Right hindlimb (tissue), 1 donor: ENCODE data around the gene FIGN.

Experiments used
- DNase-seq: peaks from one replicate; pipeline ENCODE4 v3.0.0-alpha.2; 2018

FIGN gene

DNA sequence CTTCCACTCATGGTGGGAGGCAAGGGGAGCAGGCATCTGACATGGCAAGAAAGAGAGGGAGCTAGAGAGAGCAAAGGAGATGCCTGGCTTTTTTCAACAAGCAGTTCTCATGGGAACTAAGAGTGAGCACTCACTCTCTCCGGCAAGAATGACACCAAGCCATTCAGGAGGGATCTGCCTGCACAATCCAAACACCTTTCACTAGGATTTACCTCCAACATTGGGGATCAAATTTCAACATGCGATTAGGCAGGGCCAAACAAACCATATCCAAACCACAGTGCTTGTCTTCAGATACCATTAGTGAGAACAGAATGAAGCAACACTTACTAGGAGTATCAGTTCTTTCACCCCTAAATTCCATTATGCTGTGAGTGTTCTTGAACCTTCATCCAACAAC lies 77.3 kb downstream of the FIGN start:
- no peak for DNase-seq

- no peak for DNase-seq
These were observed 78.5 kb downstream of the FIGN start for GRCh38 chr2:163657281-163657656.

DNA sequence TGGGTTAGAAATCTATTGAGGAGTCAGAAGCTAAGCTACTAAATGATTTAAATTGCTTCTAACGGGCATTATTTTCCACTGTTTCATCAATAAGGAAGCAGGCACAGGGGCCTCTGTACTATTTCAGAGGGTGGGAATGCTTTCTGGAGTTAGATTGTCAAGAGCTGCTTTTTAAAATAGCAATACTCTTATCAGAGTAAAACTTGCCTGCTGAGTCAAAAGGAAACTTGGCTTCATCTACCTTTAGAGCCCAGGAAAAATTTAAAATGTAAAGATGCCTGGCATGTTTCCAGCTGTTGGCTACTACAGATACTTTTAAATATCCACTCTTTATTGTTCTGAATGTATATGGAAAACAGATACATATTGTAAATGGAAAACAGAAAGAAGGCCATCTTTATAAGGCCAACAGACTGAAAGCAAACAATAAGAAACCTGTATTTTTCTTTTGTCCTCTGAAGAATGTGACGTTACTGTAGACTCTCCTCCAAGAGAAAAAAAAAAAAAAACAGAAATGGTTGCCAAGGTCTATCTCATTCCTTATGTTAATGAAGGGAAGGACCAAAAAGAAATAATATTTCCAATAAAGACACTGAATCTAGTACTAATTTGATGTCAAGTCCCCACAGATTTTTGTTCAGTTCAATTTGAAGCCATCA lies 79.1 kb downstream of the FIGN start:
- DNase-seq, result no peak

DNA sequence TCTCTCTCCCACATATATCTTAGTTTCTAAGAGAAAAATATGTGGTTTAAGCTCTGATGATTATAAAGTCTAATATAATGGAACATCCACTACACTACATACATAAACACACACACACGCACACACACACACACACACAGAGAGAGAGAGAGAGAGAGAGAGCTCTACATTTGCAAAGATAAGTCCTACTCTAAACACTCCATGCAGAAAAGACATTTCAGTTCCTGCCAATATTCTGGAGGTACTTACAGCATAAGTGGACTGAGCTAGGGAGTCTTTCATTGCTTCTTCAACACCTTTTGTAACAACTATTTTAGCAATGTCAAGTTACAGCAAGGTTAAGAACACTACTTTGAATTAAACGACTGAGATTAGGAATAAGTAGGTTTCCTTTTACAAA lies 80.1 kb downstream of the FIGN start:
- no peak for DNase-seq

GRCh38 chr2:163652751-163653150 lies 83.1 kb downstream of the FIGN start:
- DNase-seq, result no peak

DNA sequence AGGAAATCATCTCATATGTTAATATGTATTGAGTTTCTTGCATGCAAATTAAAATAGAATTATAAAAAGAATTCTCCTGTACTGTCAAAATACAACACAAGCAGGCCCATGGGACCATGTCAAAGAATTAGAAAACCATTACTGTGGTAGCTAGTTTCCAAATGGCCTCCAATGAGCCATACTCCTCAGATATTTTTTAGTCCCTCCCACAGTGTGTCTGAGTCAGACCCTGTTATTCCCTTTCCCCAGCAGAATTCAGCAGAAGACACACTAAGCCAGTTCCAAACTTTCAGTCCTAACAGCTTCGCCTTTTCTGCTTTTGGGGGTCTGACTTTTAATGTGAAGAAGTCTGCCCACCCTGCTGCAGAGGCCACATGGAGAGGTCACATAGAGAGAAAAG lies 86.7 kb downstream of the FIGN start:
- no peak for DNase-seq

GRCh38 chr2:163647300-163647699 lies 88.5 kb downstream of the FIGN start:
- no peak for DNase-seq

DNA sequence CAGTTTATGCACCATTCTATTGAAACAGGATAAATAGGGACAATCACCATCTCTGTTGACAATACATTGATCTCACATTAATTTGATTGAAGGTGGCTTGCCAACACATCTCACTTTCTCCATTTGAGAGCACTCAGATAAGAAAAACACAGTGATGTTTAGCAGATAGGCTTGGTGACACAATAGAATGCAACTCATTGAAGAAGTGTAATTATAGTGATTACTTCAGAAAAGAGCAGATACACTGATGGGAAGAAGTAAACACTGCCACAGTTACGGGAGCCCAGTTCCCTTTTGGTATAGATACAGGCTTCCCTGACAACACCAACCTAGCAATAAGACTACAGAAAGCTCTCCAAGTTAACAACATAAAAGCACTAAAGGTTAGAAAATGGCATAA lies 89.1 kb downstream of the FIGN start:
- DNase-seq, result no peak

DNA sequence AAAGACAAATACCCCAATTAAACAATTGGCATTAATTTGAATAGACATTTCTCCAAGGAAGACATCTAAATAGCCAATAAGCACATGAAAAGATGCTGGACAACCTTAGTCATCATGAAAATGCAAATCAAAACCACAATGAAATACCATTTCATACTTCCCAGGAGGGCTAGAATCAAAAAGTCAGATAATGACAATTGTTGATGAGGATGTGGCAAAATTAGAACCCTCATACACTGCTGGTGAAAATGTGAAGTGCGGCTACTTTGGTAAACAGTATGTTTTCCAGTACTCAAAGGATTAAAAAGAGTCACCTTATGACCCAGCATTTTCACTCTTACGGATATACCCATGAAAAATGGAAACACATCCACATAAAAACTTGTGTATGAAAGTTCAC lies 91.6 kb downstream of the FIGN start:
- DNase-seq, result no peak

DNA sequence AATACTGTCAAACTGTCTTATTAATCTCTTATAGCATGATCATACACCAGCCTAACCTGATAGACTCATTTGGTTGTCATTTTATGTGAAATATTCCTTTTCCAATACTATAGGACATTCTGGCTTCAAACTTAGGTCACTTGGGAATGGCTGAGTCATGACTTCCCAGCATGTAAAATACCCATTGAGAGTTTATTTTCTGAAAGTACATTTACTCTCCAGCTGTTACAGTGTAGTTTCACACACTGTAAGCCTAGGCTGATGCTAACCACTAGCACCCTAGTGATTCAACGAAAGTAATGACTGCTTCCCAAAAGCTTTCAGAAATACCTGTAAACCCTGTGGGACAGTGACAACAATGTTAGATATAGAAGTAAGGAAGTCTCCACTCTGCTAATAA lies 93.8 kb downstream of the FIGN start:
- no peak for DNase-seq

DNA sequence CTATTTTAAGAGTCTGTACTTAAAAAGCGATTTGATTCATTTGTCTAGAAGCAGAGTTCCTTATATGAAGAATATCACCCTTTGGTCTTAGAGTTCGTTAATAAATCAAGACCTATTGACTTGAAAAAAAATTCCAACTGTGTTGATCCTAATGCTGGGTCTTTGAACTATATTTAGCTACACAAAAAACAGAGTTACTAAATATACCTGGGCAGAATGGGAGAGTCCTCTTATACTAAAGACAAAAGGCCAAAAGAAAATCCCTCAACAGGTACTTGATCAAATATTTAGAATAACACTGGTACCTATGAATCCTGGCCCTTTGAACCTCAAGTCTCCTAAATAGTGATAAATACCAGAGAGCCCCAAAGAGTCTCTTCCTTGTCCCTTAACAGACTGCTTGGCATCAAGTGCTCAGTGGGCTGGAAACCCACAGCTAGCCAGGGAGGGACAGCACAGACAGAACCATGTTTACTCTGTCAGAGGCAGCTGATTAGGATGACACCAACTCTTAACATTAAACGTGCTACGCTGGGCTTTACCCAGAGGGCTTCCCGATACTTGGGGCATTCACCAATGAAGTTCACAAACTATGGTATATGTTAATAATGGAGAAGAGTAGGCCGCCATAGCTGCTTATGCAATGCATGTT lies 95.1 kb downstream of the FIGN start:
- no peak for DNase-seq

- no peak for DNase-seq
These were observed 97.9 kb downstream of the FIGN start for GRCh38 chr2:163637871-163638270.

DNA sequence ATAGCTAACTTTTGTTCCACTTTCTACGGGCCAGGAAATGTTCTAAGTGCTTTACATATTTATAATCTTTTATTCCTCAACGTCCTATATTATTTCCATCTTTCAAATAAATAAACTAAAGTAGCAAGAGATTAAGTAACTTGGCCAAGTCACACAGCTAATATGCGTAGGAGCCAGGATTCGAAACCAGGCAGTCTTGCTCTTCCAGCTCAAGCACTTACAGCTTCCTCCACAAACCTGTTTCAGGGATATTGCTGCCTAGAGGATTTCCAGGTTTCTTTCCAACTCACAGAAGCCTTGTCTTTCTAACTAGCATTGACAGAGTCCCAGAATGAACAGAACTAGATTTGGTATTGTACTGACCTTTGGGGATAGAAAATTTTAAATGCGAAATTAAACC lies 102.5 kb downstream of the FIGN start:
- no peak for DNase-seq

DNA sequence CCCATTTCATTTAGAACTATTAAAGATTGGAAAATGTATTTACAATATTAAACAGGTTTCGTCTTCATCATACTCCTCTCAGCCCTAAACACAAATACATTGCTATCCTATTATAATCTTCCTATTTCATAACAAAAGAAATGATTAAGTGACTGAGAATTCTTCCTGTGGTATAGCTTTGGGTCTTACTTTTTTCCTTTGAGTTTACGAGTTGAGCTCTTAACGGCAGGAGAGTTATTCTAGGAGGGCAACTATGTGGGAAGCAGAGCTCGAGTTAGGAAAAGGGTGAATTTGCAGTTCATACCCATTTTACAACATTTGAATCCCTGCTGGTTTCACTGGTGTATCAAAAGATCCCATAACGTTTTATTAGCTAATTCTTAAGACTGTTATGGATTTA lies 105.0 kb downstream of the FIGN start:
- DNase-seq, result no peak

DNA sequence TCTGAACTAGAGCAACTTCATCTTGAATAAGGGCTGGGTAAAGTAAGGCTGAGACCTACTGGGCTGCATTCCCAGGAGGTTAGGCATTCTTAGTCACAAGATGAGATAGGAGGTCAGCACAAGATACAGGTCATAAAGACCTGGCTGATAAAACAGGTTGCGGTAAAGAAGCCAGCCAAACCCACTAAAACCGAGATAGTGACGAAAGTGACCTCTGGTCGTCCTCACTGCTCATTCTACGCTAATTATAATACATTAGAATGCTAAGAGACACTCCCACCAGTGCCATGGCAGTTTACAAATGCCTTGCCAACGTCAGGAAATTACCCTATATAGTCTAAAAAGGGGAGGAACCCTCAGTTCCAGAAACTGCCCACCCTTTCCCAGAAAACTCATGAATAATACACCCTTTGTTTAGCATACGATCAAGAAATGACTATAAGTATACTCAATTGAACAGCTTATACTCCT lies 109.1 kb downstream of the FIGN start:
- no peak for DNase-seq

DNA sequence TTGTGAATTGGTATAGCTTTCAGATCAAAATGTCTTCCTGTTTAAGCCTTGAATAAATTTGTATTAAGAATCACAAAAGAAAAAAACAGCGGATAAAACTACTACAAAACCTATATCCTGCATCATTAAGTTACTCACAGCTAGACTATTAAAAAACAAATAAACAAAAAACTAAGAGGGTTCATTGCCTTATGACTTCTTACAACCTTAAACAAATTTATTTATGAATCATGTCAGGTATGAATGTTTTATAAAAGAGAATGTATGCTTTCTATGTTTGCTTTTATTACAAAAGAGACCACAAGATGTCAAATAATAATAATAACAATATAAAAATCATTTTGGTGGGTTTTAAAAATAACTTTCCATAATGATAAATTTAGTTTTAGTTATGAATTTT lies 109.6 kb downstream of the FIGN start:
- no peak for DNase-seq

GRCh38 chr2:163625632-163626031 lies 110.2 kb downstream of the FIGN start:
- no peak for DNase-seq

DNA sequence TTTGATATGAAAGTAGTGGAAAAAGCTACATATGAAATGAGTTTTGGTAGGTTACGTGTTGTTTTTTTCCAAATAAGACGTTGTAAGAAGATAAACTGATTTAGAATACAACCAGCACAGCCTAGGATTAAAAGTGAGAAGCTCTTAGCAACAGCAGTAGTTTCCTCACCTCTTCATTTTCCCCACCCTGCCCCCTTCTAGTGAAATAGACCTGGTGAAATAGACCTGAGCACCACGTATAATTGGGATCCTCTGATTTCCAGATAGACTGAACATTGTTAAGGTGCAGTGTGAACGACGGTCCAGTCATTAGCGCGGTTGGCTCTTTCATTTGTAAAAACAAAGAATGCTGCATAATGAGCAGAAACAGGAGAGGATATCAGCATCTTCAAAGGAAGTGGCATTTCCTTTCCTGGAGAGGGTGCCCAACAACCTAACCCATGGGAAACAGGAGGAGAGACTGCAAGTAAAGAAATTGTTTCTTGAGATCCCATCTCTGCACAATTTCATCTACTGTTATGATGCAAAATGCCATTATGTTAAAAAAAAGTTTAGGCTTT lies 114.3 kb downstream of the FIGN start:
- no peak for DNase-seq

DNA sequence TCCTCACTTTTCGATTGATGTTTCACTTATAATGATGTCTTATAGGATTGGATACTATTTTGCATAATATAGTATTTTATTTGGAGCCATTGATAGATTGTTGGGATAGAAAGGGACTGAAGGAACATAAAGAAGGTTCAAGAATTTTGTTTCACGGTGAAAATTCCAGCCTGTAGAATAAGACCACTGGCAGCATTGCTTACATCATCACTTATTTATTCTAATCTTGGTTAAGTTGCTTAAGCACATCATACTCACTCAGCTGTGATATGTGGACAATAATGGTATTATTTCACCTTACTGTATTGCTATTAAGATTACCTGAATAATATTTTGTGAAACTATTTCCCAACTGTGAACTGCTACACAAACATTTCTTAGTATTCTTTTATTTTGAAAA lies 118.3 kb downstream of the FIGN start:
- DNase-seq, result no peak

GRCh38 chr2:163613266-163613731 lies 122.5 kb downstream of the FIGN start:
- no peak for DNase-seq

DNA sequence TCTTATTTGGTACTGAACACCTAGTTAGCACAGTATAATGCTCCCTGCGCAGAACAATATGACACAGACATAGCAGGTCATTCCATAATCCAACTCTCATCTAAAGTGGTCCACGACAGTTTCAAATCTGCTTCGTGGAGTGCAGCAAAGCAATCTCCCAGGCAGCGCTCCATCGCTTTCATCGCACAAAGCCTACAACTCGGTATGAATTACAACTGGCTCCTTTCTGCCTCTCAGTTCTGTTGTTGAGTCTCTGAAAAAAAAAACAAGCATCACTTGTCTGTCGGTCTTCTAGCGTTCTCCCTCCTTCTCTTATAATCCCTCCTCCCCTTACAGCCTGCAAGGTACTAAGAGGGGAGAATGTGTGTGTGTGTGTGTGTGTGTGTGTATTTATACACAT lies 123.5 kb downstream of the FIGN start:
- DNase-seq, result no peak

- no peak for DNase-seq
These were observed 124.3 kb downstream of the FIGN start for GRCh38 chr2:163611557-163611906.

- no peak for DNase-seq
These were observed 124.8 kb downstream of the FIGN start for GRCh38 chr2:163610817-163611556.

- DNase-seq, result no peak
These were observed 128.2 kb downstream of the FIGN start for GRCh38 chr2:163607630-163608029.
